HFFc6 (cell line): ENCODE data around the gene ENC1. TPM values are rescaled to one million over a fixed set of nuclear protein-coding genes. Genes with fewer than 3 reads are reported as not detected.

Source experiments
- DNase-seq: peaks from one replicate; pipeline ENCODE4 v3.0.0-alpha.2; 2018
- H3K27ac Mint-ChIP-seq: 2 replicates; pipeline ENCODE4 v1.8.0; 2020; ENCODE audit warnings: mild to moderate bottlenecking, mixed read lengths
- H3K27me3 Mint-ChIP-seq: 2 replicates; pipeline ENCODE4 v1.8.0; 2021; ENCODE audit warnings: mild to moderate bottlenecking, moderate library complexity, mixed read lengths; ENCODE audit not compliant: insufficient read depth
- H3K36me3 Mint-ChIP-seq: 2 replicates; pipeline ENCODE4 v1.8.0; 2021; ENCODE audit warnings: low read depth, mixed read lengths
- H3K4me1 Mint-ChIP-seq: 2 replicates; pipeline ENCODE4 v1.8.0; 2020; ENCODE audit warnings: low read depth, mixed read lengths
- H3K4me3 Mint-ChIP-seq: 2 replicates; pipeline ENCODE4 v1.8.0; 2020; ENCODE audit warnings: mild to moderate bottlenecking, moderate library complexity, mixed read lengths
- H3K9me3 Mint-ChIP-seq: 2 replicates; pipeline ENCODE4 v1.8.0; 2020; ENCODE audit warnings: mild to moderate bottlenecking, mixed read lengths
- CTCF ChIP-seq: fragments of 200-600 bp; sonication (generic); IDR thresholded peaks from 2 replicates; pipeline ENCODE4 v1.5.0; 2021; ENCODE audit warnings: antibody characterized with exemption, mild to moderate bottlenecking
- total RNA-seq, 6 experiments: library from RNA; stranded (reverse); fragmentation: NEBNext Ultra II Directional; extraction: Animal tissue kit (Norgen Biotek cat#: 25700); gene quantifications; 2 replicates in 1 of 6; 3 replicates in 5 of 6; pipeline ENCODE4 v1.2.3, GENCODE V29; 2021

ENC1 gene
- total RNA-seq, 6 experiments from 2014 or later, result 22.6 to 56.4 (median 25.4) TPM

- no peak for DNase-seq
- no peaks in the 10 kb centered on the region; the same call in 1 of the 2 replicates for H3K27me3 Mint-ChIP-seq
- H3K4me3 Mint-ChIP-seq, result no peak overlapping the region
- peaks cover 50% of the 10 kb centered on the region for H3K4me1 Mint-ChIP-seq
- H3K9me3 Mint-ChIP-seq, result no peaks in the 10 kb centered on the region
- peaks cover 34% of the 10 kb centered on the region for H3K36me3 Mint-ChIP-seq
- no peak overlapping the region for H3K27ac Mint-ChIP-seq
- TF ChIP-seq CTCF, result no peak
These were observed 16.0 kb downstream of the ENC1 start for GRCh38 chr5:74624501-74624900.

GRCh38 chr5:74623748-74624408, 16.6 kb downstream of the ENC1 start:
- H3K27ac Mint-ChIP-seq, result no peak overlapping the region
- no peaks in the 10 kb centered on the region for H3K9me3 Mint-ChIP-seq
- no peak for DNase-seq
- no peak for TF ChIP-seq CTCF
- peaks cover 31% of the 10 kb centered on the region for H3K36me3 Mint-ChIP-seq
- peaks cover 47% of the 10 kb centered on the region for H3K4me1 Mint-ChIP-seq
- no peaks in the 10 kb centered on the region; the same call in 1 of the 2 replicates for H3K27me3 Mint-ChIP-seq
- H3K4me3 Mint-ChIP-seq, result no peak overlapping the region

DNA sequence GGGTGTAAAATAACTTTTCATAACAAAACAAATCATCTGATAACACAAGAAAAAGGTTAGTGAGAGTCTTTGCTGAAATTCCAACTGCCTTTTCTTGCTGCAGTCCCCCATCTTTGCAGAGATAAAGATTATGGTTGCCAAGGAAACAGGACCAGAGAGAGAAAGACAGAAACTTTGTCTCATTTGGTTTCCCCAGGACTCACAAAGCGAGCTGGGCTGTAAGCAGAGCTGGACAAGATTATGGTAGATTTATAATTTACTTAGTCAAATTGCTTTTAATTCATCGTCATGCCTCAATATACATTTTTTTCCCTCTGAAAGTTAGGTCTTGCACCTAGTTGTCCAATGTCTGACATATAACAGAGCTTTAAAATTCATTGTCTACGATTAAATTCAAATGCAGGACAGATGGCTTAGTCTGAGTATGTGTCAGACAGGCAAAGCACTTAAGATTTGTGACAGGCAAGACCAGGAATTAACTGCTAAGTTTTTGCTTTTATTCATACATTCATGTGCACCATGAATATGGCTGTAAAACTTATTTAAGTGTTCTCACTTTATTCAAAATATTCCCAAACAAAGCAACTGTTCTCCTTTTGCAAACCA, 17.4 kb downstream of the ENC1 start:
- Mint-ChIP-seq H3K4me1 (peaks cover 46% of the 10 kb centered on the region), H3K9me3 (no peaks in the 10 kb centered on the region), H3K27me3 (no peaks in the 10 kb centered on the region; the same call in 1 of the 2 replicates), H3K36me3 (peaks cover 24% of the 10 kb centered on the region), H3K27ac (no peak overlapping the region), H3K4me3 (no peak overlapping the region)
- TF ChIP-seq CTCF, result no peak
- no peak for DNase-seq

DNA sequence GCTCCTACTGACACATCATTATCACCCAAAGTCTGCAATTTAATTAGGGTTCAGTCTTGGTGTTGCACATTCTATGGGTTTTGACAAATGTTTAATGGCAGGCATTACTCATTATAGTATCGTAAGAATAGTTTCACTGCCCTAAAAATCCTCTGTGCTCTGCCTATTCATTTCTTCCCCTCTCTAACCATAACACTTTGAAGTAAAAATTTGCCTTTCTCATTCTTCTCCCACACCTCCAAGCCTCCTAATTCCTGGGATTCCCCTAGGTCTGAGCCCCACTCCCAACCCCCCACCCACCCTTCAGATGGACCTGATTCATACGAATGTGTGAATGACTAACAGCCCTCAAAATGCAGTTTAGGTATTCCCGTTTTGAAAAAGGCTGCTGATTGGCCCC, 18.4 kb downstream of the ENC1 start:
- Mint-ChIP-seq H3K27ac (no peak overlapping the region), H3K4me3 (no peak overlapping the region; the same call in 1 of the 2 replicates), H3K27me3 (no peaks in the 10 kb centered on the region; the same call in 1 of the 2 replicates), H3K4me1 (peaks cover 38% of the 10 kb centered on the region), H3K9me3 (no peaks in the 10 kb centered on the region), H3K36me3 (peaks cover 14% of the 10 kb centered on the region)
- TF ChIP-seq CTCF, result no peak
- DNase-seq, result no peak

DNA sequence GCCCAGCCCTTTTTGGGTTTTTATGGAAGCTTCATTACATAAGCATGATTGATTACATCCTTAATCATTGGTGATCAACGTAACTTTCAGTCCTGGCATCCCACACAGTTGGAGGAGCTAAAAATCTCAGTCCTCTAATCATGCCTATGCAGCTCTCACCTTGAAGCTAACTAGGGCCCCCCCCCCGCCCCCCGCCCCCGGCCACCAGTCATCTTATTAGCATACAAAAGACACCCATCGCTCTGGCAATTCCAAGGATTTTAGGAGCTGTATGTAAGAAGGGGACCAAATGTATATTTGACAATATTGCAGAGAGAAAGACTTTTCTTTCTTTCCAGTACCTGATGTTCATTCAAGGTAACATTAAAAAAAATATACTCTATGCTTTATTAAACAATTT, 19.0 kb downstream of the ENC1 start:
- no peak overlapping the region for H3K27ac Mint-ChIP-seq
- H3K36me3 Mint-ChIP-seq, result peaks cover 10% of the 10 kb centered on the region
- H3K27me3 Mint-ChIP-seq, result no peaks in the 10 kb centered on the region; the same call in 1 of the 2 replicates
- no peaks in the 10 kb centered on the region for H3K9me3 Mint-ChIP-seq
- H3K4me3 Mint-ChIP-seq, result no peak overlapping the region
- no peak for DNase-seq
- TF ChIP-seq CTCF, result no peak
- peaks cover 34% of the 10 kb centered on the region for H3K4me1 Mint-ChIP-seq
